GM10847 (cell line): ENCODE data around the gene MAST2.

Experiments
- POLR2A ChIP-seq: IDR thresholded peaks from 2 replicates; pipeline ENCODE4 v1.6.1; 2011; ENCODE audit not compliant: insufficient read length; ENCODE audit errors: extremely low read depth

Gene MAST2

GRCh38 chr1:45953934-45954847 lies 150.8 kb downstream of the MAST2 start:
- no peak for TF ChIP-seq POLR2A

GRCh38 chr1:45957684-45958083 lies 154.3 kb downstream of the MAST2 start:
- TF ChIP-seq POLR2A: no peak

DNA sequence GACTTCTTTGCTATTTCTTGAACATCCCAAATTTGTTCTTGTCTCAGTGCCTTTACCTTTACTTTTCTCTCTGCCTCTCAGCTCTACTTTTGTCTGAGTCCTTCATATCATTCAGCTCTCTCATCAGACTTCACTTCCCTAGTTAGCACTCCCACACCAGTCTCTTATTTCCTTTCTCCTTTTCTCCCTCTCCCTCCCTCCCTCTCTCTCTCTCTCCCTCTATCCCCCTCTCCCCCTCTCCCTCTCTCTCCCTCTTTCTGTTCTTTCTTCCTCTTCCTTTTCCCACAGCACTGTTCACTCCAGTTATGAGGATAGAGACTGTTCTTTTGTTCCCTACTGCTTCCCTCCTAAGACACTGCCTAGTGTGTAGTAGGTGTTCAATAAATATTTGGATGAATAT lies 154.9 kb downstream of the MAST2 start:
- no peak for TF ChIP-seq POLR2A

GRCh38 chr1:45960930-45961715 lies 157.7 kb downstream of the MAST2 start:
- TF ChIP-seq POLR2A: no peak

GRCh38 chr1:45968941-45969666 lies 165.7 kb downstream of the MAST2 start:
- no peak for TF ChIP-seq POLR2A

DNA sequence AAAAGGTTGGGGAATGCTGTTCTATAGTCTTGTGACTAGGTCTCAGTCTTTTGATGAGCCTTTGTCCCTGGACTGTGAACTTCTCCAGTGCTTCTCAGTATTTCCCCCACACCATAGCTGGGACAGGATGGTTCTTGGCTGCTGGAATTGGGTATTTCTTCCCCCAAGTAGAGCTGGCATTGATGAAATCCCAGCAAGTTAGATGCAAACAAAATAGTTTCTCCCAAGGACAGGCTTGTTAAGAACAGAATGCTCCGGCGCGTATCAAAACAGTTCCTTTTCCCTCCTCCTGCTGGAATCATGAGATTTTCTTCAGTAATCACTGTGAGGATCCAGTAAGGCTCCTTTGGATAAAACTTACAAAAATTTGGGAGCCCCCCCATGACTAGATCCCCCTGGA lies 166.5 kb downstream of the MAST2 start:
- TF ChIP-seq POLR2A: no peak

GRCh38 chr1:45971335-45971734 lies 167.9 kb downstream of the MAST2 start:
- no peak for TF ChIP-seq POLR2A

- TF ChIP-seq POLR2A: no peak
Measured at GRCh38 chr1:45971922-45972531, 168.6 kb downstream of the MAST2 start.

DNA sequence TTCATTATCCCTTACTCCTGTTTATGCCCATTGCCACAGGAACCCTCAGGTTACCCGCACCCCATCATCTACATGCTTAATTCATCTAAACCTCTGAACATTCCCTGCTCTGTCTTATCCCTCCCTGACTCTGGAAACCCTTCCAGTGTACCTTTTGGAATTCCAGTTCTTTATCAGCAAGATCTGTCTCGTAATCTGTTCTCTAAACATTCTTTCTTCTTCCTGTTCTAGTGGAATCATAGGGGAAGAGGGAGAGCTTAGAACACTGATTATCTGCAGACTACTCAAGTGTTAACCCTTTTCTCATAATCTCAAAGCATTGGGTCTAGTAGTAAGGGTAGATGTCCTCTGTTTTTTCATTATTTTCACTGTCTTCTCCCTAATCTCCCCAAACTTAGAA lies 169.2 kb downstream of the MAST2 start:
- TF ChIP-seq POLR2A: no peak

GRCh38 chr1:45973121-45973520 lies 169.7 kb downstream of the MAST2 start:
- TF ChIP-seq POLR2A: no peak

GRCh38 chr1:45974541-45975269 lies 171.3 kb downstream of the MAST2 start:
- TF ChIP-seq POLR2A: no peak

DNA sequence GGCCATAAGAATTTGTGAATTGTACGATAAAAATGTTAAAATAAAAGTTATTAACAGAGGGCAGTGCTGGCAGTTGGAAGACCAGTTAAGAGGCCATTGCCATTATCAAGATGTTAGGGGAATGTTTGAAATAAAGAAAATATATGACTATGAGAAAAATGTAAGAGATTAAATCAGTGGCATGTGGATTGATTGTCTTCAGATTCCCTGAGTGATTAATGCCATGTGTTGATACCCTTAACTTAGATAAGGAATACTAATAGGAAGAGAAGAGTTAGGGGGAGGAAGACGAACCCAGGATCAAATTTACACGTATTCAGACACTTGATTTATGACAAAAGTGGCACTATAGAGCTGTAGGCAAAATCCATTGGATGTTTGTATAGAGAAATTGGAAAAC lies 173.2 kb downstream of the MAST2 start:
- no peak for TF ChIP-seq POLR2A

- TF ChIP-seq POLR2A: no peak
Measured at GRCh38 chr1:45979074-45979777, 175.8 kb downstream of the MAST2 start.

- TF ChIP-seq POLR2A: no peak
Measured at GRCh38 chr1:45979778-45980176, 176.4 kb downstream of the MAST2 start.
